Measurements from ENCODE around the gene ICE2.

GRCh38 chr15:60379185-60379524, 99.8 kb downstream of the ICE2 start:
- TF ChIP-seq CTCF (IDR thresholded peaks at IDR 0.05 in 2 of 3, conservative IDR thresholded peaks at IDR 0.05 in 1 of 3; ENCODE audit: borderline replicate concordance in 1 of 3, insufficient read depth in 1 of 3, low read depth in 2 of 3, low read length in 2 of 3): no peak
- TF ChIP-seq RAD21 (IDR thresholded peaks at IDR 0.05; ENCODE audit: low read depth): no peak
- TF ChIP-seq REST (IDR thresholded peaks at IDR 0.05; ENCODE audit: low read depth): no peak
- TF ChIP-seq POLR2A (IDR thresholded peaks at IDR 0.05; ENCODE audit: borderline replicate concordance, extremely low read depth, insufficient read depth, insufficient read length): no peak
- no peak for TF ChIP-seq EZH2 (IDR thresholded peaks at IDR 0.05)
- TF ChIP-seq MAX (IDR thresholded peaks at IDR 0.05): no peak
- no peak for TF ChIP-seq SP1 (IDR thresholded peaks at IDR 0.05; ENCODE audit: low read depth)
- no peak for TF ChIP-seq POLR2AphosphoS5 (IDR thresholded peaks at IDR 0.05; ENCODE audit: low read depth, low read length)

Measured in HCT116 (cell line).